GM12891 (cell line): Measurements from ENCODE around the gene RPE65.

ENCODE experiments used
- POLR2A ChIP-seq: IDR thresholded peaks from 2 replicates; pipeline ENCODE4 v1.6.1; 2011; ENCODE audit warnings: low read depth, low read length, control low read depth
- POLR2AphosphoS5 ChIP-seq: IDR thresholded peaks from 2 replicates; pipeline ENCODE4 v1.6.1; 2011; ENCODE audit warnings: low read depth, low read length, control low read depth
- TAF1 ChIP-seq: IDR thresholded peaks from 2 replicates; pipeline ENCODE4 v1.6.1; 2011; ENCODE audit warnings: low read depth, low read length, control low read depth

GRCh38 chr1:68460935-68461334, 11.2 kb upstream of the RPE65 start:
- TF ChIP-seq POLR2AphosphoS5 (no peak), TAF1 (no peak), POLR2A (no peak)
